HCT116 (cell line): ENCODE measurements around the gene CFAP77. TPM values are rescaled to one million over a fixed set of nuclear protein-coding genes. Genes with fewer than 3 reads are reported as not detected.

Source experiments
- ATAC-seq: fragments of 200-7000 bp; cut with Tn5 transposase; 2 replicates; pipeline ENCODE4 v1.9.1; 2020; ENCODE audit warnings: mild to moderate bottlenecking, moderate library complexity
- BruUV-seq: library from RNA; stranded (reverse); fragments of 400-500 nt; replicated peaks from 2 replicates; lab custom pipeline; 2021; lab: Mats Ljungman, UMichigan
- CTCF ChIA-PET: fragments of 300-600 bp; sonication (Branson Sonifier 250); formaldehyde crosslinking; loops from one replicate; lab custom pipeline; 2021; ENCODE audit warnings: antibody characterized with exemption; lab: Charles Lee
- POLR2A ChIA-PET: fragments of 300-600, 350-600 bp; sonication (Branson Sonifier 250); formaldehyde crosslinking; loops from one replicate; lab custom pipeline; 2021; ENCODE audit warnings: antibody characterized with exemption; lab: Charles Lee
- RAD21 ChIA-PET, 2 experiments: fragments of 300-600 bp; sonication (Branson Sonifier 250); formaldehyde crosslinking; loops; one replicate each; lab custom pipeline; 2023; ENCODE audit warnings: low total read pairs in 2 of 2; ENCODE audit not compliant: uncharacterized antibody in 2 of 2, unreplicated experiment in 2 of 2, low non-redundant PET in 1 of 2; lab: Charles Lee
- DNase-seq: peaks from one replicate; pipeline ENCODE4 v3.0.0-alpha.2; 2010; ENCODE audit warnings: low read depth, low spot score
- H2AFZ ChIP-seq: fragments of 200-600 bp; shearing (Covaris generic), sonication (generic); 2 replicates; pipeline ENCODE4 v1.6.1; 2017; ENCODE audit warnings: low read depth, mixed run types, mixed read lengths, antibody characterized with exemption, low read length; ENCODE audit not compliant: poor library complexity, severe bottlenecking
- H3K27ac ChIP-seq: 2 replicates; pipeline ENCODE4 v1.5.1; 2012; ENCODE audit warnings: low read depth, low read length
- H3K27me3 ChIP-seq: fragments of 200-600 bp; sonication (generic); 2 replicates; pipeline ENCODE4 v1.6.1; 2016; ENCODE audit warnings: mixed run types, low read length, mixed read lengths; ENCODE audit not compliant: insufficient read depth
- H3K36me3 ChIP-seq, 2 experiments: fragments of 200-500 bp in 1 of 2; fragments of 200-600 bp in 1 of 2; sonication (Bioruptor generic) in 1 of 2; sonication (generic) in 1 of 2; 2 replicates each; pipeline versions ENCODE4 v1.5.1 to v1.6.1; 2014 to 2016; ENCODE audit warnings: low read length in 2 of 2, inconsistent platforms in 1 of 2, mixed read lengths in 1 of 2, mixed run types in 1 of 2; ENCODE audit not compliant: insufficient read depth in 2 of 2, control insufficient read depth in 1 of 2
- H3K4me1 ChIP-seq, 2 experiments: fragments of 200-600 bp in 1 of 2; sonication (generic) in 1 of 2; 2 replicates each; pipeline versions ENCODE4 v1.5.1 to v1.6.1; 2012 to 2017; ENCODE audit warnings: low read length in 2 of 2, inconsistent platforms in 1 of 2, mild to moderate bottlenecking in 1 of 2, mixed read lengths in 1 of 2, mixed run types in 1 of 2, moderate library complexity in 1 of 2; ENCODE audit not compliant: insufficient read depth in 2 of 2, control insufficient read depth in 1 of 2
- H3K4me2 ChIP-seq: fragments of 200-600 bp; sonication (generic); 2 replicates; pipeline ENCODE4 v1.6.1; 2017; ENCODE audit warnings: mixed run types, low read length, mixed read lengths
- H3K4me3 ChIP-seq, 2 experiments: fragments of 200-600 bp in 1 of 2; sonication (generic) in 1 of 2; replicated peaks in 1 of 2; 2 replicates each; pipeline ENCODE4 v1.5.1; 2011 to 2016; ENCODE audit warnings: low read length in 2 of 2, control low read depth in 1 of 2, low read depth in 1 of 2, mild to moderate bottlenecking in 1 of 2, mixed read lengths in 1 of 2, mixed run types in 1 of 2
- H3K79me2 ChIP-seq: fragments of 200-600 bp; sonication (generic); 2 replicates; pipeline ENCODE4 v1.6.1; 2017; ENCODE audit warnings: mild to moderate bottlenecking, mixed run types, low read length, moderate library complexity, mixed read lengths; ENCODE audit not compliant: insufficient read depth
- H3K9ac ChIP-seq: fragments of 200-600 bp; sonication (generic); 2 replicates; pipeline ENCODE4 v1.6.1; 2016; ENCODE audit warnings: low read length, mixed read lengths
- H3K9me2 ChIP-seq: fragments of 200-600 bp; sonication (generic), shearing (Covaris generic); 2 replicates; pipeline ENCODE4 v1.6.1; 2017; ENCODE audit warnings: mixed run types, mild to moderate bottlenecking, moderate library complexity; ENCODE audit not compliant: insufficient read depth
- H3K9me3 ChIP-seq, 2 experiments: fragments of 200-500 bp in 1 of 2; fragments of 200-600 bp in 1 of 2; sonication (Bioruptor generic) in 1 of 2; sonication (generic) in 1 of 2; 2 replicates each; pipeline ENCODE4 v1.6.1; 2014 to 2017; ENCODE audit warnings: low read length in 2 of 2, mixed read lengths in 2 of 2, inconsistent platforms in 1 of 2, low read depth in 1 of 2, mild to moderate bottlenecking in 1 of 2, mixed run types in 1 of 2, moderate library complexity in 1 of 2; ENCODE audit not compliant: control insufficient read depth in 1 of 2, insufficient read depth in 1 of 2
- H4K20me1 ChIP-seq: fragments of 200-600 bp; sonication (generic), shearing (Covaris generic); 2 replicates; pipeline ENCODE4 v1.6.1; 2017; ENCODE audit warnings: mixed run types, mild to moderate bottlenecking, moderate library complexity; ENCODE audit not compliant: insufficient read depth
- ATF3 ChIP-seq: IDR thresholded peaks from 2 replicates; pipeline ENCODE4 v1.6.1; 2012
- CBX3 ChIP-seq: IDR thresholded peaks from 2 replicates; pipeline ENCODE4 v1.6.1; 2012; ENCODE audit warnings: low read depth
- CEBPB ChIP-seq: IDR thresholded peaks from 2 replicates; pipeline ENCODE4 v1.6.1; 2012; ENCODE audit warnings: low read depth
- CTCF ChIP-seq, 3 experiments: fragments of 200-600 bp in 1 of 3; sonication (generic) in 1 of 3; IDR thresholded peaks in 2 of 3; conservative IDR thresholded peaks in 1 of 3; 2 replicates each; pipeline ENCODE4 v1.5.1; 2012 to 2017; ENCODE audit warnings: low read depth in 2 of 3, low read length in 2 of 3, antibody characterized with exemption in 1 of 3, borderline replicate concordance in 1 of 3, control low read depth in 1 of 3, mild to moderate bottlenecking in 1 of 3, mixed read lengths in 1 of 3, mixed run types in 1 of 3, moderate library complexity in 1 of 3; ENCODE audit not compliant: insufficient read depth in 1 of 3
- EGR1 ChIP-seq: IDR thresholded peaks from 2 replicates; pipeline ENCODE4 v1.6.1; 2012; ENCODE audit warnings: low read depth
- ELF1 ChIP-seq: IDR thresholded peaks from 2 replicates; pipeline ENCODE4 v1.6.1; 2012; ENCODE audit warnings: low read depth, borderline replicate concordance
- EZH2phosphoT487 ChIP-seq: fragments of 200-600 bp; IDR thresholded peaks from 2 replicates; pipeline ENCODE4 v1.6.1; 2018; ENCODE audit warnings: antibody characterized with exemption, borderline replicate concordance
- FOSL1 ChIP-seq: IDR thresholded peaks from 2 replicates; pipeline ENCODE4 v1.6.1; 2012; ENCODE audit warnings: low read depth
- JUND ChIP-seq: IDR thresholded peaks from 2 replicates; pipeline ENCODE4 v1.6.1; 2012
- MAX ChIP-seq: IDR thresholded peaks from 2 replicates; pipeline ENCODE4 v1.6.1; 2012
- POLR2A ChIP-seq: IDR thresholded peaks from 2 replicates; pipeline ENCODE4 v1.7.0; 2011; ENCODE audit warnings: borderline replicate concordance; ENCODE audit not compliant: insufficient read depth, insufficient read length; ENCODE audit errors: extremely low read depth
- POLR2AphosphoS5 ChIP-seq: IDR thresholded peaks from 2 replicates; pipeline ENCODE4 v1.6.1; 2011; ENCODE audit warnings: mild to moderate bottlenecking, low read depth, low read length, moderate library complexity
- REST ChIP-seq: IDR thresholded peaks from 2 replicates; pipeline ENCODE4 v1.6.1; 2012; ENCODE audit warnings: low read depth
- SIN3A ChIP-seq: IDR thresholded peaks from 2 replicates; pipeline ENCODE4 v1.6.1; 2012; ENCODE audit warnings: low read depth
- SRF ChIP-seq: IDR thresholded peaks from 2 replicates; pipeline ENCODE4 v1.6.1; 2012; ENCODE audit warnings: low read depth
- TCF7L2 ChIP-seq: IDR thresholded peaks from 2 replicates; pipeline ENCODE4 v1.7.0; 2011; ENCODE audit warnings: borderline replicate concordance, inconsistent platforms; ENCODE audit not compliant: insufficient read depth, insufficient read length; ENCODE audit errors: extremely low read depth
- YY1 ChIP-seq: IDR thresholded peaks from 2 replicates; pipeline ENCODE4 v1.6.1; 2011; ENCODE audit warnings: low read length, low read depth, moderate library complexity, mild to moderate bottlenecking; ENCODE audit not compliant: insufficient replicate concordance; ENCODE audit errors: extremely low read depth
- ZBTB33 ChIP-seq: IDR thresholded peaks from 2 replicates; pipeline ENCODE4 v1.6.1; 2011; ENCODE audit warnings: mild to moderate bottlenecking, low read length, moderate library complexity; ENCODE audit not compliant: insufficient replicate concordance; ENCODE audit errors: extremely low read depth
- ZFX ChIP-seq: fragments of 450-650 bp; IDR thresholded peaks from 2 replicates; pipeline ENCODE4 v1.6.1; 2017
- ZNF274 ChIP-seq: fragments of 200-500 bp; sonication (Bioruptor generic); IDR thresholded peaks from 2 replicates; pipeline ENCODE4 v1.6.1; 2014; ENCODE audit warnings: mild to moderate bottlenecking, low read depth, low read length, inconsistent platforms
- intact Hi-C: fragments of 100-400 bp; cut with micrococcal nuclease; formaldehyde crosslinking; loops from 2 replicates; pipeline ENCODE4 v1.10.0; 2022
- total RNA-seq: library from RNA; stranded (reverse); gene quantifications from one replicate; pipeline ENCODE4 v1.2.1, GENCODE V29; 2021; ENCODE audit not compliant: unreplicated experiment

CFAP77 gene
- total RNA-seq, 1 experiment from 2014 or later: 0.98 TPM

- CTCF ChIA-PET: no interaction called here
- H3K9me2 ChIP-seq: no peaks in the 10 kb centered on the region
- H3K27me3 ChIP-seq: peaks cover 4% of the 10 kb centered on the region
- H3K4me1 ChIP-seq: peaks cover 0 to 9% of the 10 kb centered on the region in 2 experiments; a peak in 2 of 4 replicates
- no peaks in the 10 kb centered on the region for H3K79me2 ChIP-seq
- H3K4me2 ChIP-seq: no peak overlapping the region
- intact Hi-C loops: no loop called here
- RAD21 ChIA-PET: no interaction called here
- DNase-seq (no peak), ATAC-seq (no peak)
- TF ChIP-seq REST: no peak
- TF ChIP-seq ZFX: no peak
- TF ChIP-seq TCF7L2: no peak
- no peak for TF ChIP-seq YY1
- no peak for TF ChIP-seq SRF
- no peak for TF ChIP-seq CEBPB
- TF ChIP-seq CTCF (IDR thresholded peaks at IDR 0.05 in 2 of 3, conservative IDR thresholded peaks at IDR 0.05 in 1 of 3; ENCODE audit: borderline replicate concordance in 1 of 3, insufficient read depth in 1 of 3, low read depth in 2 of 3, low read length in 2 of 3): no peak
- no peak for TF ChIP-seq ZBTB33
- no peak for TF ChIP-seq ATF3
- no peak for TF ChIP-seq FOSL1
- TF ChIP-seq EZH2phosphoT487: no peak
- no peak for TF ChIP-seq ZNF274
- TF ChIP-seq SIN3A: no peak
- no peak for TF ChIP-seq MAX
- TF ChIP-seq POLR2AphosphoS5: no peak
- no peak for TF ChIP-seq ELF1
- TF ChIP-seq CBX3: no peak
- TF ChIP-seq POLR2A: no peak
- TF ChIP-seq JUND: no peak
- TF ChIP-seq EGR1: no peak
- H3K9me3 ChIP-seq: no peaks in the 10 kb centered on the region
- H3K36me3 ChIP-seq: no peaks in the 10 kb centered on the region
- H2AFZ ChIP-seq: no peak overlapping the region
- no peaks in the 10 kb centered on the region for H4K20me1 ChIP-seq
- no peak overlapping the region for H3K27ac ChIP-seq
- no TSS peak for BruUV-seq
- no peak overlapping the region for H3K4me3 ChIP-seq
- no peak overlapping the region for H3K9ac ChIP-seq
- POLR2A ChIA-PET: no interaction called here
Observed at GRCh38 chr9:132582786-132583583, 173.0 kb downstream of the CFAP77 start.
